HG02938 (cell line): ENCODE data around the gene MSLN.
"Not testable (repeated sequence)": the region's sequence is repeated elsewhere in the genome, so short reads cannot be mapped to it uniquely, and the experiment has no call there.

Experiments used
- ATAC-seq: cut with Tn5 transposase; IDR thresholded peaks from one replicate; pipeline ENCODE4 v1.9.1; 2021; ENCODE audit warnings: mild to moderate bottlenecking, moderate library complexity; ENCODE audit not compliant: unreplicated experiment

The MSLN gene

DNA sequence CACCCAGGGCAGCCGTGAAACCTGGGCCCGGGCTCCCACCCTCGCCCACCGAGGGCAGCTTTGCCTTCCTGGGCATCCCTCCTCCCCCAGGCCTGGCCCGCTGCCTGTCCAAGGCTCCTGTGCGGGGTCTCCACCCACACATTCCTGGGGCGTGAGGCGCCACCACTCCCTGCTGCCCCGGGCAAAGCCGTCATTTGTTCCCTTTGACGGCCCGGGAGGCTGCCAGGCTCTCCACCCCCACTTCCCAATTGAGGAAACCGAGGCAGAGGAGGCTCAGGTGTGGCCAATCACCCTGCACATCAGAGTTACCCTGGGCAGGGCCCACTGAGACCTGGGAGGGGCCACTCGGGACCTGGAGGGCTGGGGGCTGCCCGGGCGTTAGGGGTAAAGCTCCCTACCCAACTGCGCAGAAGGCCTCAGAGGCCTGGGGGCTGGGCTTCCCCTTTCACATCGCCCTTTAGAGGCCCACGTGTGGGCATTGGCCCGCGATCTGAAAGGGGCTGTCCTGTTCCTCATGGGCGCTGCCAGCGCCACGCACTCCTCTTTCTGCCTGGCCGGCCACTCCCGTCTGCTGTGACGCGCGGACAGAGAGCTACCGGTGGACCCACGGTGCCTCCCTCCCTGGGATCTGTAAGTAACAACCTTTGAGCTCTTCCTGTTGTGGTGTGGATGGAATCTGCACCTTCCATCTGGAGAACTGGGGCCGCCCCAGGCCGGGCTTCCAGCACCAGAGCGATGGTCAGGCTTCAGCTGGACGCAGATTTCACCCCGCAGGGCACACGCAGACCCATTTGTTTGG lies at the start of gene MSLN:
TSS of gene MSLN (plus strand) at position 190 of the 799 bp plus-strand sequence. CDS start 1,947 bp downstream, outside the sequence.
- ATAC-seq = no peak

DNA sequence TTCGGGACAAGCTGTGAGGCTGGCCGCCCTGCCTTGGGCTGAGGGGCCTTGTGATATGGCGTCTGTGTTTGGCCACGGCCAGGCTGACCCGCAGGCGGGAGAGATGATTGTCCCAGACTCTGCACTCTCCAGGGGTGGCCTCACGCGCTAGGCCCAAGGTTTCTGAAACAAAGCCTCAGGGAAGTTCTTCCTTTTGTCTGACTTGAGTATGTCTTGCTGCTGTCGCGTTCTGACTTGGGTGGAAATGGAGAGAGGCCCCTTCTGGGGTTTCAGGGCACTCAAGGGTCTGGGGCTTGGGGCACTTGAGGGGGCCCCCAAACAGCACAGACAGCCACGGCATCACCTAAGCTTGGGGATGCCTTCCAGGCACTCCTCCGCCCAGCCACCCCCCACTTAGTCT lies 49.5 kb upstream of the MSLN start:
- no peak for ATAC-seq

GRCh38 chr16:711548-712320 lies 48.8 kb upstream of the MSLN start:
- ATAC-seq = no peak

DNA sequence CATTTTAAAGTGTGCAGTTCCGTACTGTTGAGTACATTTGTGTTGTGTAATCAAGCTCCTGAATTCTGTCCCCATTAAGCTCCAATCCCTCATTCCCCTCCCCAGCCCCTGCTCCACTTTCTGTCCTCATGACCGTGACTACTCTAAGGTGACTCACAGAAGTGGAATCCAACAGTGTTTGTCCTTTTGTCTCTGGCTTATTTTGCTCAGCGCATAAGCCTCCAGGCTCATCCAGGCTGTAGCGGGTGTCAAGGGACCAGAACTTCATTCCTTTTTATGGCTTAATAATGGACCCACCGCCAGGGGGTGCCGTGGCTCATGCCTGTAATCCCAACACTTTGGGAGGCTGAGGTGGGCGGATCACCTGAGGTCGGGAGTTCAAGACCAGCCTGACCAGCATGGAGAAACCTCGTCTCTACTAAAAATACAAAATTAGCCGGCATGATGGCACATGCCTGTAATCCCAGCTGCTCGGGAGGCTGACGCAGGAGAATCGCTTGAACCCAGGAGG lies 47.7 kb upstream of the MSLN start:
- ATAC-seq = not testable (repeated sequence)

DNA sequence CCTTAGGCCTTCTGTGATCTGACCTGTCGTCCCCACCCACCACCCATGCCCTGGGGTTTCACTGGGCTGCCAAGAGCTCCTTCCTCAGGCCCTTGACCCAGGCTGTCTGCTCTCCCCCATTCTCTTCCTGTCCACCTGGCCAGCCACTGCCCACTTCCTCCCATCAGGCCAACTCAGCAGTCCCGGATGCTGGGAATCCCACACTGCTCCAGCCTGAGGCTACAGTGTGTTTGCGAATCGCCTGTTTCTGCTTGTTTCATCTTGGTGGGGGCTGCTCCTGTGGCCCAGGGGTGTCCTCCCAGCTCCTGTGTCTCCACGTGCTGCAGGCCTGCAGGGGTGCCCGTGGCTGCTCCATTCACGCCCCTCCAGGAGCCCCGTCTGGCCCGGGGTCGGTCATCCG lies 46.5 kb upstream of the MSLN start:
- no peak for ATAC-seq

DNA sequence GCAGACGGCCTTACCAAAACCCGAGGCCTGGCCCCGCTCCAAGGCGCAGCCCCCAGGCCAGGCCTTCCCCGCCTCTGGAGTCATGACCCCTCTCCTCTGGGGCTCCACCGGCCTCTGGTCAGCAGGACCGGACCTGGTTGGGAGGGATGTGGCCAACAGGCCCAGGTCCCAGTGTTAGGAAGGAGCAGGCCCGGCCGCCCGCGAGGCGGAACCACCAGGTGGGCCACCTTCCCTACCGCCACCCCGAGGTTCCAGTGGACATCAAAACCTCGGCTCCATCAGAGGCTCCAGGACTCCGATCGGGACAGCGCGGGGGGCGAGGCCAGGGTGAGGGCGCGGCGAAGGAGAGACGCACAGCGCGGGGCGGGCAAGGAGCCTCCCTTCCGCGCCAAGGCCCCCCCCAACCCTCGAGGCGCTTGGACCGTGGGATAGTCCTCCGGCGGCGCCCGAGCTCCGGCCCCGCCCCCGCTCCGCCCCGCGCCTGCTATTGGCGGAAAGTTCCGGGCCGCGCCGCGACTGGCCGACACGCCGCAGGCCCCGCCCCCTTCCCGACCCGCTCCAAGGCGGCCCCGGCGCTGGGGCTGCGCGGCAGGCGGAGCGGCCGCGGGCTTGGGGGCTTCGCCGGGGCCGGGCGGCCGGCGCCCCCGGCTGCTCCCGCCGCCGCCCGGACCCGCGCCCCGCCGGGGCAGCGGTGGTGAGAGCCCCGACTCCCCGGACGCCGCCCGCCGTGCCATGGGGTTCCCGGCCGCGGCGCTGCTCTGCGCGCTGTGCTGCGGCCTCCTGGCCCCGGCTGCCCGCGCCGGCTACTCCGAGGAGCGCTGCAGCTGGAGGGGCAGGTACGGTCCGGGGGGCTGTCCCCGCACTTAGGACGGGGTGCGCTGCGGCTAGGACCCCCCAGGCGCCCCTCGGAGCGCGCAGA lies 45.7 kb upstream of the MSLN start, which contains the start of gene METRN:
TSS of gene METRN (plus strand) at position 561 of the 919 bp plus-strand sequence. CDS start at position 733, 172 bp downstream.
- ATAC-seq = peak; percentile 52

DNA sequence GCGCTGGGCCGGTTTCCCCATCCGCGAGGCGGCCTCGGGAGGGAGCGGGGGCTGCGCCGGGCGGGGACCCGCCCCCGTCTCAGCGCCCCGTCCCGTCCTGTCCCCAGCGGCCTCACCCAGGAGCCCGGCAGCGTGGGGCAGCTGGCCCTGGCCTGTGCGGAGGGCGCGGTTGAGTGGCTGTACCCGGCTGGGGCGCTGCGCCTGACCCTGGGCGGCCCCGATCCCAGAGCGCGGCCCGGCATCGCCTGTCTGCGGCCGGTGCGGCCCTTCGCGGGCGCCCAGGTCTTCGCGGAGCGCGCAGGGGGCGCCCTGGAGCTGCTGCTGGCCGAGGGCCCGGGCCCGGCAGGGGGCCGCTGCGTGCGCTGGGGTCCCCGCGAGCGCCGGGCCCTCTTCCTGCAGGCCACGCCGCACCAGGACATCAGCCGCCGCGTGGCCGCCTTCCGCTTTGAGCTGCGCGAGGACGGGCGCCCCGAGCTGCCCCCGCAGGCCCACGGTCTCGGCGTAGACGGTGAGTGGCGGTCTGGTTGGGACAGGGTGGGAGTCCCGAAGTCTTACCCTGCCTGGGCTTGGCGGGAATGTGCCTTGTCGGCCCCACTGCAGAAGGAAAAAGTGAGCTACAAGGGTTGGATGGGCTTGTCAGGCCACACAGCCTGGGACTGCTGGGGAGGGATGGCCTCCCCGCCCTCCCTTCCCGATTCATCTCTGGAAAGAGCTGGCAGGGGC lies 44.9 kb upstream of the MSLN start:
- no peak for ATAC-seq

GRCh38 chr16:716200-716568 lies 44.4 kb upstream of the MSLN start:
- ATAC-seq = no peak

GRCh38 chr16:716768-717325 lies 43.7 kb upstream of the MSLN start:
- no peak for ATAC-seq

GRCh38 chr16:717450-718245 lies 42.9 kb upstream of the MSLN start:
- no peak for ATAC-seq

GRCh38 chr16:718389-718788 lies 42.1 kb upstream of the MSLN start:
- ATAC-seq = no peak

DNA sequence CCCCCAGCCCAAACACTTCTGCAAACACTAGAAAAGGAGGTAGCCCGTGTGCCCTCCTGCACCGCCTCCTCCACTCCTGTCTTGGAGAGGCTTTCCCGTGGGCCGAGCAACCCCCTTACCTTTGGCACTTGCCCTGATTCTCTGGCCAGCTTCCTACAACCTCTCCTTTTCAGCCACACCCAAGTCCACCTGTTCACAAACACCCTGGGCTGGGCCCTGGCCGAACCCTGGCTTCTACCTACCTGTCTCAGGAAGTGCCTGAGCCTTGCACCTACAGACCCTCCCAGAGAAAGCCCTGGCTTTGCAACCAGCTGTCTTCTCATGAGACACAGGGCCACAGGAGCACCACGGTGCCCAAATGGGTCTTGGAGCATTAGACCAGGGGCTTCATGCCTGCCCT lies 41.6 kb upstream of the MSLN start:
- no peak for ATAC-seq

- ATAC-seq = peak; percentile 1
Measured at GRCh38 chr16:719815-720446, 40.6 kb upstream of the MSLN start.

- ATAC-seq = peak; percentile 22
Measured at GRCh38 chr16:720447-720989, 40.0 kb upstream of the MSLN start.

DNA sequence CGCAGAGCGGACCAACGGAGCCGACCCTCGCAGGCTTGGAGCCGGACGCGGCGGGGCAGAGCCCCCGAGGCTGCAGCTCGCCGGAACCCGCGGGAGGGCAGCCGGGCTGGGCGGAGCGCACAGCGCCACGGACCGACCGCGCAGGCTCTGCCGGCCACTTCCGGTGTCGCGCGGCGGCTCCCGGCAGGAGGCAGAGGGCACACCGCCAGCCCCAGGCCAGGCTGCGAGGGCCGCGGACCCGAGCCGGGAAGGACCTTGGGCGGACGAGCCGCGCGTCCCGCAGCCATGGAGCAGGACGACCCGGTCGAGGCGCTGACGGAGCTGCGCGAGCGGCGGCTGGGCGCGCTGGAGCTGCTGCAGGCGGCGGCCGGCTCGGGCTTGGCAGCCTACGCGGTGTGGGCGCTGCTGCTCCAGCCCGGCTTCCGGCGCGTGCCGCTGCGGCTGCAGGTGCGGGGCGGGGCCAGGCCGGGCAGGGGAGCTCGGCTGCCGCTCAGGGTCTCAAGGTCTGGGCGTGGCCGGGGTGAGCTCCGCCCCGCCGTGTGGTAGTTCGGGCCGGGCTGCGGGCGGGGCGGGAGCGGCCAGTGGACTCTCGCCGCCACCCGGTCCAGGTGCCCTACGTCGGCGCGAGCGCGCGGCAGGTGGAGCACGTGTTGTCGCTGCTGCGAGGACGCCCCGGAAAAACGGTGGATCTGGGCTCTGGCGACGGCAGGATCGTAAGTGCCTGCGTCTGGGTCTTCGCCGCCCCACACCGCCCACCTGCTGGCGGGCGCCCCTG lies 39.4 kb upstream of the MSLN start, which contains the start of gene ANTKMT:
TSS of gene ANTKMT (plus strand) at position 157 of the 775 bp plus-strand sequence. CDS start at position 286, 129 bp downstream.
- peak; percentile 50 for ATAC-seq

DNA sequence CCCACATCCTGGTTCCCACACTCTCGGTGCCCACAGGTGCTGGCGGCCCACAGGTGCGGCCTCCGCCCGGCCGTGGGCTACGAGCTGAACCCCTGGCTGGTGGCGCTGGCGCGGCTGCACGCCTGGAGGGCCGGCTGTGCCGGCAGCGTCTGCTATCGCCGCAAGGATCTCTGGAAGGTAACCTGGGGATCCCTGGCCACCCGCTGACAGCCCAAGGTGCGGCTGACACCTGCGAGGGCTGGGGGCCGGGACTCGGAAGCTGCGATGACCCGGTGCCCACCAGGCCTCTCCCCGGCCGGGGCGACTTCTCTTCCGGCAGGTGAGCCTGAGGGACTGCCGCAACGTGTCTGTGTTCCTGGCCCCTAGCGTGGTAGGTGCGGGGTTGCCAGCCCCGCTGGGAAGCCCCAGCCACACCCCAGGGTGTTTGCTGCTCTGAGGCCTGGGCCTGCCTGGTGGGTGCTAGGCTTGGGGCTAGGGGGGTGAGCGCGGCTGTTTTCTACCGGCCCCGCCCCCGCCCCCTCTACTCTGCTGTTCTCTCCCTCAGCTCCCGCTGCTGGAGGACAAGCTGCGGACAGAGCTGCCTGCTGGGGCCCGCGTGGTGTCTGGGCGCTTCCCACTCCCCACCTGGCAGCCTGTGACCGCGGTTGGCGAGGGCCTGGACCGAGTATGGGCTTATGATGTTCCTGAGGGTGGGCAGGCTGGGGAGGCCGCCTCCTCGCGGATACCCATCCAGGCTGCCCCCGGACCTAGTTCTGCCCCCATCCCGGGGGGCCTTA lies 38.6 kb upstream of the MSLN start:
- ATAC-seq = no peak
